Measurements from ENCODE around the gene DNAJB8.

Gene DNAJB8

GRCh38 chr3:128443771-128444170 is 22.9 kb downstream of the DNAJB8 start:
- DNase-seq (ENCODE audit: low spot score), result no peak

GRCh38 chr3:128442949-128443348 is 23.7 kb downstream of the DNAJB8 start:
- DNase-seq (ENCODE audit: low spot score), result no peak

- no peak for DNase-seq (ENCODE audit: low spot score)
Observed at GRCh38 chr3:128442070-128442469, 24.6 kb downstream of the DNAJB8 start.

GRCh38 chr3:128439226-128439625 is 27.5 kb downstream of the DNAJB8 start:
- DNase-seq (ENCODE audit: low spot score), result no peak

GRCh38 chr3:128438488-128439072 is 28.1 kb downstream of the DNAJB8 start:
- DNase-seq (ENCODE audit: low spot score), result no peak

- DNase-seq (ENCODE audit: low spot score), result no peak
Observed at GRCh38 chr3:128436214-128436613, 30.5 kb downstream of the DNAJB8 start.

GRCh38 chr3:128435561-128435960 is 31.1 kb downstream of the DNAJB8 start:
- no peak for DNase-seq (ENCODE audit: low spot score)

GRCh38 chr3:128435058-128435457 is 31.6 kb downstream of the DNAJB8 start:
- no peak for DNase-seq (ENCODE audit: low spot score)

GRCh38 chr3:128434524-128434923 is 32.2 kb downstream of the DNAJB8 start:
- DNase-seq (ENCODE audit: low spot score), result no peak

GRCh38 chr3:128433837-128434165 is 32.9 kb downstream of the DNAJB8 start:
- DNase-seq (ENCODE audit: low spot score), result peak; percentile 36

GRCh38 chr3:128432971-128433836 is 33.5 kb downstream of the DNAJB8 start:
- peak; percentile 35 for DNase-seq (ENCODE audit: low spot score)

GRCh38 chr3:128432301-128432970 is 34.3 kb downstream of the DNAJB8 start:
- DNase-seq (ENCODE audit: low spot score), result peak; percentile 60

- DNase-seq (ENCODE audit: low spot score), result no peak
Observed at GRCh38 chr3:128431803-128432300, 34.8 kb downstream of the DNAJB8 start.

- no peak for DNase-seq (ENCODE audit: low spot score)
Observed at GRCh38 chr3:128430731-128431130, 36.0 kb downstream of the DNAJB8 start.

- no peak for DNase-seq (ENCODE audit: low spot score)
Observed at GRCh38 chr3:128430301-128430700, 36.4 kb downstream of the DNAJB8 start.

GRCh38 chr3:128429751-128430150 is 36.9 kb downstream of the DNAJB8 start:
- no peak for DNase-seq (ENCODE audit: low spot score)

- no peak for DNase-seq (ENCODE audit: low spot score)
Observed at GRCh38 chr3:128429275-128429674, 37.4 kb downstream of the DNAJB8 start.

- no peak for DNase-seq (ENCODE audit: low spot score)
Observed at GRCh38 chr3:128427872-128428822, 38.5 kb downstream of the DNAJB8 start.

- no peak for DNase-seq (ENCODE audit: low spot score)
Observed at GRCh38 chr3:128427175-128427857, 39.4 kb downstream of the DNAJB8 start.

GRCh38 chr3:128426128-128426921 is 40.4 kb downstream of the DNAJB8 start:
- peak; percentile 63 for DNase-seq (ENCODE audit: low spot score)

- no peak for DNase-seq (ENCODE audit: low spot score)
Observed at GRCh38 chr3:128425846-128426127, 40.9 kb downstream of the DNAJB8 start.

Data from SW480 (cell line).